A673 (cell line): ENCODE results near the gene APOBEC3G.
"Not testable (repeated sequence)": the region's sequence is repeated elsewhere in the genome, so short reads cannot be mapped to it uniquely, and the experiment has no call there.

Experiments
- CTCF ChIP-seq: fragments of 300-800, 200-600 bp; sonication (generic); conservative IDR thresholded peaks from 2 replicates; pipeline ENCODE4 v1.5.1; 2017; ENCODE audit warnings: low read depth, mild to moderate bottlenecking, antibody characterized with exemption, low read length, moderate library complexity, mixed read lengths
- EZH2 ChIP-seq: fragments of 200-600 bp; sonication (generic); IDR thresholded peaks from 2 replicates; pipeline ENCODE4 v1.6.1; 2017; ENCODE audit warnings: borderline replicate concordance, low read depth, mild to moderate bottlenecking, mixed read lengths, antibody characterized with exemption, low read length; ENCODE audit not compliant: poor library complexity, severe bottlenecking

GRCh38 chr22:39066442-39067276 lies 10.4 kb upstream of the APOBEC3G start:
- not testable (repeated sequence) for TF ChIP-seq CTCF, EZH2
